Trophoblast cell (in vitro differentiated cells and primary cell): ENCODE measurements around the gene DLG1.
A peak's percentile ranks its signal among the peaks of the same experiment; 100 is the strongest.

Source experiments
- DNase-seq, 2 donors: peaks; one replicate each; pipeline ENCODE4 v3.0.0-alpha.2; 2016
- H2AFZ ChIP-seq: 2 replicates; pipeline ENCODE4 v1.6.1; 2013; ENCODE audit warnings: low read length, moderate library complexity, mild to moderate bottlenecking; ENCODE audit not compliant: insufficient read depth, poor library complexity
- H2AK5ac ChIP-seq: 2 replicates; pipeline ENCODE4 v1.6.1; 2013; ENCODE audit warnings: mild to moderate bottlenecking, low read length
- H2BK120ac ChIP-seq: 2 replicates; pipeline ENCODE4 v1.6.1; 2013; ENCODE audit warnings: low read length, mild to moderate bottlenecking, moderate library complexity; ENCODE audit not compliant: insufficient read depth, poor library complexity
- H2BK12ac ChIP-seq: 2 replicates; pipeline ENCODE4 v1.6.1; 2013; ENCODE audit warnings: mild to moderate bottlenecking, low read length, moderate library complexity
- H2BK5ac ChIP-seq: 2 replicates; pipeline ENCODE4 v1.6.1; 2013; ENCODE audit warnings: low read length, low read depth, moderate library complexity, mild to moderate bottlenecking; ENCODE audit not compliant: poor library complexity
- H3K14ac ChIP-seq: 2 replicates; pipeline ENCODE4 v1.6.1; 2013; ENCODE audit warnings: mild to moderate bottlenecking, low read length
- H3K18ac ChIP-seq: 2 replicates; pipeline ENCODE4 v1.6.1; 2013; ENCODE audit warnings: mild to moderate bottlenecking, low read length
- H3K23ac ChIP-seq: 2 replicates; pipeline ENCODE4 v1.6.1; 2013; ENCODE audit warnings: low read length
- H3K27ac ChIP-seq: 2 replicates; pipeline ENCODE4 v1.5.1; 2013; ENCODE audit warnings: low read depth, mild to moderate bottlenecking, inconsistent platforms, low read length, moderate library complexity
- H3K27me3 ChIP-seq: 2 replicates; pipeline ENCODE4 v1.6.1; 2013; ENCODE audit warnings: inconsistent platforms, mild to moderate bottlenecking, low read length, moderate library complexity; ENCODE audit not compliant: insufficient read depth
- H3K36me3 ChIP-seq, 2 experiments: 1 replicate in 1 of 2; 2 replicates in 1 of 2; pipeline ENCODE4 v1.6.1; 2013; ENCODE audit warnings: low read length in 2 of 2, mild to moderate bottlenecking in 2 of 2, moderate library complexity in 1 of 2; ENCODE audit not compliant: insufficient read depth in 2 of 2, control insufficient read depth in 1 of 2
- H3K4ac ChIP-seq: 2 replicates; pipeline ENCODE4 v1.6.1; 2013; ENCODE audit warnings: low read depth, mild to moderate bottlenecking, low read length, moderate library complexity
- H3K4me1 ChIP-seq, 2 experiments: 1 replicate in 1 of 2; 2 replicates in 1 of 2; pipeline ENCODE4 v1.6.1; 2013; ENCODE audit warnings: low read length in 2 of 2, mild to moderate bottlenecking in 2 of 2, moderate library complexity in 1 of 2; ENCODE audit not compliant: insufficient read depth in 2 of 2, control insufficient read depth in 1 of 2
- H3K4me2 ChIP-seq: 2 replicates; pipeline ENCODE4 v1.6.1; 2013; ENCODE audit warnings: inconsistent platforms, mild to moderate bottlenecking, low read length, moderate library complexity
- H3K4me3 ChIP-seq: 2 replicates; pipeline ENCODE4 v1.5.1; 2013; ENCODE audit warnings: mild to moderate bottlenecking, low read depth, low read length, inconsistent platforms
- H3K79me1 ChIP-seq: one replicate; pipeline ENCODE4 v1.6.1; 2013; ENCODE audit warnings: low read length
- H3K79me2 ChIP-seq: 2 replicates; pipeline ENCODE4 v1.6.1; 2013; ENCODE audit warnings: low read length, mild to moderate bottlenecking; ENCODE audit not compliant: control insufficient read depth, insufficient read depth, poor library complexity
- H3K9ac ChIP-seq: 2 replicates; pipeline ENCODE4 v1.6.1; 2013; ENCODE audit warnings: mild to moderate bottlenecking, low read length
- H3K9me3 ChIP-seq: 2 replicates; pipeline ENCODE4 v1.6.1; 2013; ENCODE audit warnings: low read depth, mild to moderate bottlenecking, control low read depth, inconsistent platforms, low read length; ENCODE audit not compliant: insufficient read depth
- H4K12ac ChIP-seq: 2 replicates; pipeline ENCODE4 v1.6.1; 2013; ENCODE audit warnings: low read depth, mild to moderate bottlenecking, low read length, moderate library complexity
- H4K8ac ChIP-seq: 2 replicates; pipeline ENCODE4 v1.6.1; 2013; ENCODE audit warnings: low read depth, mild to moderate bottlenecking, low read length, moderate library complexity
- H4K91ac ChIP-seq: one replicate; pipeline ENCODE4 v1.6.1; 2013; ENCODE audit warnings: low read depth, mild to moderate bottlenecking, low read length, moderate library complexity
- WGBS: extraction: QIAGEN DNeasy Blood & Tissue Kit; methylation state at CpG from one replicate; pipeline ENCODE4 v1.1.7; 2013; ENCODE audit warnings: missing lambda C conversion rate; ENCODE audit not compliant: insufficient read length, insufficient coverage; ENCODE audit errors: extremely low coverage; 5-methylcytosine and 5-hydroxymethylcytosine counted together

Gene DLG1

DNA sequence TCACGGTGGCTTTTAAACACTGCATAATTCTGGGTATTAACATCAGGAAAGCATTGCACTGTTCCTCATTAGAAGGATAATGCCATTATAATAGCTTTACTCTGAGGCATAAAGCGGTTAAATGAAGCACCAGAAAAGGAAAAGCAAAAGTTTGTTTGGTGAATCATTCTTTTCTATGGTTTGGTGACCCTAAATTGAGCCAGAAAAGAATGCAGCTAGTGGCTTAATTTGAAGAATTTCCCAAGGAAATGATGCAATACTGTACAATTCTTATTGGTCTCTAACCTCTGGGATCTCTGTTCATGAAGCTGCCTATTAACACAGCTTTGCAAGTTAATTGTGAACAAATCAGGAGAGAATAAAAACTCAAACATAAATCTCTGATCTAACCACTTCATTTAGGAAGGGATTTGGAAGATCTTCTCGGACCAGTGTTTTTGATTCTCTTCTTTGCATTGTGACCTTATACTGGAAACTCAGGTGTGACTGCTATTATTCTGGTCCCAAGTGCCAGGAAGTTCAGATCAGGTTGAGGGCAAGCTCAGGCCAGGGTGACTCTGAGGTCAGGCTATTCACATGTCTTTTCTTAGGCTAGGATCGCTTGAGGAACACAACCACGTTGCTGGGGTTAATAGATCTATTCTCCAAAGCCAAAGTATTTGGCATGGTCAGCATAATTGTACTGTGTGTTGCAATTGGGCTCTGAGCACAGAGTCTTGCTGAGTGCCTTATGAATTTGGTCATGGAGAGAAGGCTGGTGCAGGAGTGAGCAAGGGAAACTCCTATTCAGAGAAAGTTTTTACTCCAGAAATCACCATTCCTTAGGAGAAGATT is 11.3 kb upstream of the DLG1 start:
- H2AFZ ChIP-seq: no peak overlapping the region
- H3K27me3 ChIP-seq: no peaks in the 10 kb centered on the region
- H2BK12ac ChIP-seq: no peak overlapping the region
- no peak overlapping the region for H2AK5ac ChIP-seq
- H3K4ac ChIP-seq: no peak overlapping the region
- H3K4me3 ChIP-seq: no peak overlapping the region
- no peak overlapping the region for H4K91ac ChIP-seq
- H3K9ac ChIP-seq: no peak overlapping the region
- H3K79me1 ChIP-seq: no peaks in the 10 kb centered on the region
- no CpG with 5 or more reads among the region's 5 CpGs for WGBS
- H3K14ac ChIP-seq: no peak overlapping the region
- H3K9me3 ChIP-seq: no peaks in the 10 kb centered on the region
- H3K79me2 ChIP-seq: no peaks in the 10 kb centered on the region
- no peak overlapping the region for H2BK5ac ChIP-seq
- DNase-seq: peak; percentile 26 to 43
- no peak overlapping the region for H3K4me2 ChIP-seq
- no peak overlapping the region for H3K27ac ChIP-seq
- no peaks in the 10 kb centered on the region for H3K36me3 ChIP-seq
- peaks cover 0 to 10% of the 10 kb centered on the region in 2 experiments for H3K4me1 ChIP-seq
- no peak overlapping the region for H3K23ac ChIP-seq
- no peak overlapping the region for H3K18ac ChIP-seq
- no peak overlapping the region for H4K12ac ChIP-seq
- no peak overlapping the region for H4K8ac ChIP-seq
- no peak overlapping the region for H2BK120ac ChIP-seq

DNA sequence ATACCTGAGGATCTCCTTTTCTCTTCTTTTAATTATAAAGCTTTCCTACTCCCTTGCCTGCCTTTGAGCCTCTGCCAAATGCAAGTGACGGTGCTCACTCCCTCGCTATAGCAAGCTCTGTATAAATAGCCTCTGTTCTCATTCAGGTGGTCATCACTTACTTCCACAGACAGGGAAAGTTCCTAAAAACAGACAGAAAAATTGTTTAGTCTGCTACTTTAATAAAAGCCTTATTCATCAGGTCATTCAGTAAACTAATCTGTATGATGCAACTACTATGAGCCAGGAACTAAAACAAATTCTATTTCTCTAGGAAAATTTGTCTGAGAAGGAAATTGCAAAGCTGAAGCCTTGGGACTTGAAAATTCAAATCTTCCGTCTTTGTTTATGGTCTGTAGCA is 10.2 kb upstream of the DLG1 start:
- H4K12ac ChIP-seq: no peak overlapping the region
- H3K79me2 ChIP-seq: no peaks in the 10 kb centered on the region
- H2AFZ ChIP-seq: no peak overlapping the region
- peaks cover 0 to 10% of the 10 kb centered on the region in 2 experiments for H3K4me1 ChIP-seq
- no peaks in the 10 kb centered on the region for H3K27me3 ChIP-seq
- no peak overlapping the region for H2AK5ac ChIP-seq
- no peak overlapping the region for H3K4ac ChIP-seq
- no peak overlapping the region for H4K8ac ChIP-seq
- no peak overlapping the region for H3K27ac ChIP-seq
- no peaks in the 10 kb centered on the region for H3K79me1 ChIP-seq
- no peak for DNase-seq
- no peak overlapping the region for H2BK120ac ChIP-seq
- no peak overlapping the region for H2BK12ac ChIP-seq
- H3K18ac ChIP-seq: no peak overlapping the region
- no peak overlapping the region for H3K23ac ChIP-seq
- no peaks in the 10 kb centered on the region for H3K9me3 ChIP-seq
- WGBS: no CpG with 5 or more reads among the region's 3 CpGs
- no peak overlapping the region for H3K14ac ChIP-seq
- no peak overlapping the region for H2BK5ac ChIP-seq
- no peak overlapping the region for H3K9ac ChIP-seq
- H3K4me2 ChIP-seq: no peak overlapping the region
- no peak overlapping the region for H3K4me3 ChIP-seq
- no peaks in the 10 kb centered on the region for H3K36me3 ChIP-seq
- H4K91ac ChIP-seq: no peak overlapping the region

- Histone ChIP-seq H4K8ac (no peak overlapping the region), H2BK120ac (no peak overlapping the region), H3K18ac (no peak overlapping the region), H4K12ac (no peak overlapping the region), H4K91ac (peak overlapping the region; percentile 80), H2AK5ac (no peak overlapping the region), H3K36me3 (no peaks in the 10 kb centered on the region), H3K79me1 (no peaks in the 10 kb centered on the region), H3K9ac (no peak overlapping the region), H3K14ac (no peak overlapping the region), H2BK5ac (no peak overlapping the region), H2AFZ (no peak overlapping the region), H3K79me2 (no peaks in the 10 kb centered on the region), H3K4me2 (no peak overlapping the region), H3K23ac (no peak overlapping the region), H3K4ac (no peak overlapping the region), H3K4me1 (peaks cover 0 to 15% of the 10 kb centered on the region in 2 experiments), H3K27me3 (no peaks in the 10 kb centered on the region), H3K4me3 (no peak overlapping the region), H3K9me3 (no peaks in the 10 kb centered on the region), H2BK12ac (peak overlapping the region; percentile 50), H3K27ac (peak overlapping the region; percentile 46)
- DNase-seq: peak in 1 of 2 donors; percentile 78
- WGBS: no CpG with 5 or more reads among the region's 7 CpGs
Measured at GRCh38 chr3:197306374-197307086, 8.1 kb upstream of the DLG1 start.

DNA sequence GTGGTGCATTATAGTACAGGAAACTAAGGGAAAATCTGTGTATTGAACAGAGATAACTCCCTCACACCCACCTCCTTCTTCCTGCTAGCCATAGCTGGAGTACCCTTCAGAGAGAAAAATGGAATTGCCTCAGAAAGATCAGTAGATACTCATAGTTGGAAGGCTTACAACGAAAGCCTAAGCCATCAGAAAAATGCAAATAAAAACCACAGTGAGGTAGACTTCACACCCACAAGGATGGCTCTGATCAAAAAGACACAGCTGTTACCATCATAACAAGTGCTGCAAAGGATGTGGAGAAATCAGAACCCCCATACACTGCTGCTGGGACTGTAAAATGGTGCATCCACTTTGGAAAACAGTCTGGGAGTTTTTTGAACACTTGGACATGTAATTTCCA is 7.4 kb upstream of the DLG1 start:
- no peaks in the 10 kb centered on the region for H3K79me1 ChIP-seq
- H2BK120ac ChIP-seq: peak overlapping the region; percentile 46
- no peak overlapping the region for H3K18ac ChIP-seq
- no peak overlapping the region for H3K27ac ChIP-seq
- no peak overlapping the region for H4K91ac ChIP-seq
- H3K9me3 ChIP-seq: no peaks in the 10 kb centered on the region
- H4K12ac ChIP-seq: no peak overlapping the region
- no peak overlapping the region for H4K8ac ChIP-seq
- H3K4me3 ChIP-seq: no peak overlapping the region
- no peaks in the 10 kb centered on the region for H3K79me2 ChIP-seq
- H3K23ac ChIP-seq: no peak overlapping the region
- H2AK5ac ChIP-seq: no peak overlapping the region
- no peaks in the 10 kb centered on the region for H3K27me3 ChIP-seq
- H3K14ac ChIP-seq: peak overlapping the region; percentile 40
- H3K36me3 ChIP-seq: no peaks in the 10 kb centered on the region
- H3K4me2 ChIP-seq: no peak overlapping the region
- no peak for DNase-seq
- no peak overlapping the region for H2AFZ ChIP-seq
- no CpG with 5 or more reads among the region's 1 CpG for WGBS
- H3K4ac ChIP-seq: no peak overlapping the region
- H3K4me1 ChIP-seq: peaks cover 0 to 15% of the 10 kb centered on the region in 2 experiments
- no peak overlapping the region for H3K9ac ChIP-seq
- no peak overlapping the region for H2BK5ac ChIP-seq
- H2BK12ac ChIP-seq: peak overlapping the region; percentile 90
